A549 (cell line): ENCODE results near the gene PDIA5.

Experiments used
- CTCF ChIP-seq: fragments of >200 bp; sonication (Bioruptor Twin); formaldehyde crosslinking; IDR thresholded peaks from 3 replicates; pipeline ENCODE4 v1.5.1; 2016
- KDM1A ChIP-seq: fragments of 200-600 bp; sonication (generic); IDR thresholded peaks from 2 replicates; pipeline ENCODE4 v1.6.1; 2016; ENCODE audit warnings: low read depth, mild to moderate bottlenecking
- RAD21 ChIP-seq, 2 experiments: fragments of >200 bp in 1 of 2; sonication (Bioruptor Twin) in 1 of 2; formaldehyde crosslinking in 1 of 2; IDR thresholded peaks in 1 of 2; conservative IDR thresholded peaks in 1 of 2; 2 replicates in 1 of 2; 3 replicates in 1 of 2; pipeline ENCODE4 v1.6.1; 2012 to 2018; ENCODE audit warnings: inconsistent platforms in 1 of 2

GRCh38 chr3:123071581-123071980, 4.8 kb downstream of the PDIA5 start:
- no peak for TF ChIP-seq CTCF
- TF ChIP-seq KDM1A = no peak
- no peak for TF ChIP-seq RAD21 (conservative IDR thresholded peaks at IDR 0.05 in 1 of 2, IDR thresholded peaks at IDR 0.05 in 1 of 2)
